ENCODE measurements around the gene FABP3. TPM values are rescaled to one million over a fixed set of nuclear protein-coding genes. Genes with fewer than 3 reads are reported as not detected.

FABP3 gene
- total RNA-seq, 2 experiments from 2014 or later = not detected

GRCh38 chr1:31318146-31318545 lies 54.7 kb downstream of the FABP3 start:
- Mint-ChIP-seq H3K9me3 (no peaks in the 10 kb centered on the region), H3K4me3 (no peak overlapping the region), H3K36me3 (ENCODE audit: low read depth) (peaks cover 95% of the 10 kb centered on the region), H3K27me3 (no peaks in the 10 kb centered on the region), H3K27ac (no peak overlapping the region), H3K4me1 (ENCODE audit: low read depth) (no peaks in the 10 kb centered on the region)
- H3K9me3 ChIP-seq (ENCODE audit: control insufficient read depth in 1 of 2, insufficient read depth in 1 of 2, low read length in 2 of 2) = no peaks in the 10 kb centered on the region
- H3K36me3 ChIP-seq (ENCODE audit: insufficient read depth, low read length) = peaks cover 74% of the 10 kb centered on the region
- H3K27ac ChIP-seq (ENCODE audit: low read depth in 1 of 2, low read length in 2 of 2) = no peak overlapping the region
- TF ChIP-seq CTCF (IDR thresholded peaks at IDR 0.05) = no peak
- no peak for ATAC-seq (ENCODE audit: poor library complexity)
- no peak for DNase-seq
- POLR2A ChIA-PET = no interaction called here
- intact Hi-C loops (cut with DNase I, micrococcal nuclease) = loop anchor here in 1 of 2 experiments (10.0 kb wide), 1 partner anchor 523 kb away; no protein-coding TSS in a partner anchor
- no peaks in the 10 kb centered on the region for H3K27me3 ChIP-seq (ENCODE audit: control insufficient read depth in 1 of 2, insufficient read depth in 2 of 2, low read length in 2 of 2)
- CTCF ChIA-PET = interaction anchor here (0.8 kb wide), 1 partner anchor 10 kb away, joined by 3 read pairs; no protein-coding TSS in a partner anchor
- H3K4me1 ChIP-seq (ENCODE audit: insufficient read depth, low read length) = no peaks in the 10 kb centered on the region
- no peak overlapping the region for H3K4me3 ChIP-seq (ENCODE audit: low read length)

GRCh38 chr1:31315902-31316301 lies 57.0 kb downstream of the FABP3 start:
- H3K4me3 Mint-ChIP-seq = no peak overlapping the region
- POLR2A ChIA-PET = interaction anchor here (0.6 kb wide), 1 partner anchor 705 kb away, joined by 4 read pairs; no protein-coding TSS in a partner anchor
- H3K4me3 ChIP-seq (ENCODE audit: low read length) = no peak overlapping the region

More at GRCh38 chr1:31315902-31316301, 57.0 kb downstream of the FABP3 start:
- no peaks in the 10 kb centered on the region for H3K4me1 ChIP-seq (ENCODE audit: insufficient read depth, low read length)
- no peak overlapping the region for H3K27ac ChIP-seq (ENCODE audit: low read depth in 1 of 2, low read length in 2 of 2)
- no peak for ATAC-seq (ENCODE audit: poor library complexity)
- intact Hi-C loops (cut with DNase I, micrococcal nuclease) = loop anchor here in 1 of 2 experiments (10.0 kb wide), 1 partner anchor 521 kb away; no protein-coding TSS in a partner anchor
- Mint-ChIP-seq H3K27me3 (no peaks in the 10 kb centered on the region), H3K36me3 (ENCODE audit: low read depth) (peaks cover 90% of the 10 kb centered on the region), H3K27ac (no peak overlapping the region), H3K9me3 (no peaks in the 10 kb centered on the region), H3K4me1 (ENCODE audit: low read depth) (no peaks in the 10 kb centered on the region)
- DNase-seq = no peak
- TF ChIP-seq CTCF (IDR thresholded peaks at IDR 0.05) = no peak
- no peaks in the 10 kb centered on the region for H3K9me3 ChIP-seq (ENCODE audit: control insufficient read depth in 1 of 2, insufficient read depth in 1 of 2, low read length in 2 of 2)
- peaks cover 81% of the 10 kb centered on the region for H3K36me3 ChIP-seq (ENCODE audit: insufficient read depth, low read length)
- CTCF ChIA-PET = no interaction called here
- H3K27me3 ChIP-seq (ENCODE audit: control insufficient read depth in 1 of 2, insufficient read depth in 2 of 2, low read length in 2 of 2) = no peaks in the 10 kb centered on the region

Other genes with a start within 250 kb of the FABP3 start
- not detected for gene NKAIN1, start 133.2 kb downstream of the FABP3 start, total RNA-seq
- gene SNRNP40, start 76.3 kb downstream of the FABP3 start, total RNA-seq = 10 to 100 TPM; 48.4 to 53.7 TPM
- 1 to 10 TPM; 7.3 to 7.6 TPM for gene ZCCHC17, start 76.0 kb downstream of the FABP3 start, total RNA-seq
- gene SERINC2, start 40.1 kb upstream of the FABP3 start, total RNA-seq = under 1 TPM in 1 of 2 experiments, not detected in 1; 0.11 TPM
- gene TINAGL1, start 203.4 kb upstream of the FABP3 start, total RNA-seq = not detected
- not detected for gene HCRTR1, start 244.6 kb upstream of the FABP3 start, total RNA-seq

Measured in CD4-positive, alpha-beta T cell (primary cell).